Neural crest cell (in vitro differentiated cells): ENCODE results near the gene PDGFB. TPM values are rescaled to one million over a fixed set of nuclear protein-coding genes. Genes with fewer than 3 reads are reported as not detected.
A peak's percentile ranks its signal among the peaks of the same experiment; 100 is the strongest.

Experiments
- DNase-seq: peaks from one replicate; pipeline ENCODE4 v3.0.0; 2021; ENCODE audit warnings: low read depth, mixed read lengths, low spot score
- H3K27ac Mint-ChIP-seq: one replicate; pipeline ENCODE4 v1.8.0; 2021; ENCODE audit warnings: mild to moderate bottlenecking, mixed read lengths; ENCODE audit not compliant: unreplicated experiment
- H3K27me3 Mint-ChIP-seq: 2 replicates; pipeline ENCODE4 v1.8.0; 2021; ENCODE audit warnings: low read depth, mild to moderate bottlenecking, mixed read lengths
- H3K36me3 Mint-ChIP-seq: 2 replicates; pipeline ENCODE4 v1.8.0; 2021; ENCODE audit warnings: low read depth, mild to moderate bottlenecking, mixed read lengths
- H3K4me1 Mint-ChIP-seq: 2 replicates; pipeline ENCODE4 v1.8.0; 2021; ENCODE audit warnings: mixed read lengths
- H3K4me3 Mint-ChIP-seq: one replicate; pipeline ENCODE4 v1.8.0; 2021; ENCODE audit warnings: mild to moderate bottlenecking, mixed read lengths
- H3K9me3 Mint-ChIP-seq: 2 replicates; pipeline ENCODE4 v1.8.0; 2021; ENCODE audit warnings: mixed read lengths
- total RNA-seq: library from RNA; stranded (reverse); gene quantifications from 2 replicates; pipeline ENCODE4 v1.2.1, GENCODE V29; 2021
- TF ChIP-seq, protein P1 (sequence below): fragments of 200-600 bp; sonication (generic); conservative IDR thresholded peaks from 2 replicates; pipeline ENCODE4 v1.5.0; 2021; ENCODE audit warnings: antibody characterized with exemption, mild to moderate bottlenecking

PDGFB gene
- total RNA-seq, 1 donor from 2014 or later: 0.16 TPM

DNA sequence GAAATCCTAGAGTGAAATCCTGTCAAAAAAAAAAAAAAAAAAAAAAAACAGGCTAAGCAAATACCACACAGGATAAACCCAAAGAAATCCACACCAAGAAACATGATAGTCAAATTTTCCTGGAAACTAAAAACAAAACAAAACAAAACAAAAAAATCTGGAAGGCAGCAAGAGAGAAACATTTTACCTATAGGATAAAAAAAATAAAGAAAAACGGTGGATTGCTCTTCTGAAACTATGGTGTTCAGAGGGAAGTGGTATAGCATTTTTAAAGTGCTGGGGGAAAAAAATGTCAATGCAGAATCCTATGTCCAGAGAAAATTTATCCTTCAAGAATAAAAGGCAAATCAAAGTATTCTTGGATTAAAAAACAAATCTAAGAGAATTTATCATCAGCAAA, 50.7 kb downstream of the PDGFB start:
- no peaks in the 10 kb centered on the region for H3K27me3 Mint-ChIP-seq
- H3K27ac Mint-ChIP-seq: no peak overlapping the region
- peaks cover 3% of the 10 kb centered on the region for H3K36me3 Mint-ChIP-seq
- no peak overlapping the region for H3K4me3 Mint-ChIP-seq
- peaks cover 3% of the 10 kb centered on the region for H3K9me3 Mint-ChIP-seq
- H3K4me1 Mint-ChIP-seq: no peaks in the 10 kb centered on the region
- DNase-seq: no peak
- TF ChIP-seq, protein P1, sequence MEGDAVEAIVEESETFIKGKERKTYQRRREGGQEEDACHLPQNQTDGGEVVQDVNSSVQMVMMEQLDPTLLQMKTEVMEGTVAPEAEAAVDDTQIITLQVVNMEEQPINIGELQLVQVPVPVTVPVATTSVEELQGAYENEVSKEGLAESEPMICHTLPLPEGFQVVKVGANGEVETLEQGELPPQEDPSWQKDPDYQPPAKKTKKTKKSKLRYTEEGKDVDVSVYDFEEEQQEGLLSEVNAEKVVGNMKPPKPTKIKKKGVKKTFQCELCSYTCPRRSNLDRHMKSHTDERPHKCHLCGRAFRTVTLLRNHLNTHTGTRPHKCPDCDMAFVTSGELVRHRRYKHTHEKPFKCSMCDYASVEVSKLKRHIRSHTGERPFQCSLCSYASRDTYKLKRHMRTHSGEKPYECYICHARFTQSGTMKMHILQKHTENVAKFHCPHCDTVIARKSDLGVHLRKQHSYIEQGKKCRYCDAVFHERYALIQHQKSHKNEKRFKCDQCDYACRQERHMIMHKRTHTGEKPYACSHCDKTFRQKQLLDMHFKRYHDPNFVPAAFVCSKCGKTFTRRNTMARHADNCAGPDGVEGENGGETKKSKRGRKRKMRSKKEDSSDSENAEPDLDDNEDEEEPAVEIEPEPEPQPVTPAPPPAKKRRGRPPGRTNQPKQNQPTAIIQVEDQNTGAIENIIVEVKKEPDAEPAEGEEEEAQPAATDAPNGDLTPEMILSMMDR: no peak

DNA sequence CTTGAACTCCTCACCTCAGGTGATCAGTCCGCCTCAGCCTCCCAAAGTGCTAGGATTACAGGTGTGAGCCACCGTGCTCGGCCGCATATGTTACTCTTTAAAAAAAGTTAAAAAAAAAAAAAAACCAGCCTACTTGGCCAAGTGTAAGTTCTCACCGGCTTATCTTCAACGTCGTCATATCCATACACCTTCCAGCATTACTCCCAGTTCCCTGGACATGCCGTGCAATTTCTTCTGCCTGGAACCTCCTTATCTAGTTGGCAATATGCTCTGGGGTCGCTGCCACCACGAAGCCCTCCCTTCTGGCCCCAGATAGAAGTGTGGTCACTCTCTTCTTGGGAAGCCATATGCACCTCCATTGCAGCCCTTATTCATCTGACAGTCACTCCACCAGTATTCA, 56.0 kb downstream of the PDGFB start:
- Mint-ChIP-seq H3K9me3 (peaks cover 3% of the 10 kb centered on the region), H3K27me3 (no peaks in the 10 kb centered on the region), H3K4me3 (no peak overlapping the region), H3K4me1 (peaks cover 16% of the 10 kb centered on the region), H3K36me3 (peaks cover 3% of the 10 kb centered on the region), H3K27ac (no peak overlapping the region)
- DNase-seq: no peak
- TF ChIP-seq, protein P1: no peak

DNA sequence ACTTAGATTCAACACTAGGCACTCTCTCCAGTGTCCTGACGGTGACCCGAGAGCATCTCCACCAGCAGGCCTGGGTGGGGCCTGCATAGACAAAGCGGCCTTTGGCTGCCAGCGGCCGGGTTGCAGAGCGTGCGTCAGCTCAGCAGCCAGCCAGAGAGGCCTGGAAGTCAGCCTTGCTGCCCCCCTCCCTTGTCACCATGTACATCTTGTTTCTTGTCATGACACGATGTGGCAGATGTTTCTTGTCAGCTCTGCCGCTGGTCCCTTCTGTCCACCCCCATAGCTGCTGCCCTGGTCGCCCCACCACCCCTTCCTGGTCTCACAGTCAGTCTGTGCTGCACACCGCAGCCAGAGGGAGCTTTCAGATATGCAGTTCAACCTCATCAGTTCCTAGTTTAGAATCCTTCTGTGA, 59.2 kb downstream of the PDGFB start:
- Mint-ChIP-seq H3K36me3 (peaks cover 3% of the 10 kb centered on the region), H3K4me3 (no peak overlapping the region)
- TF ChIP-seq, protein P1: no peak

DNA sequence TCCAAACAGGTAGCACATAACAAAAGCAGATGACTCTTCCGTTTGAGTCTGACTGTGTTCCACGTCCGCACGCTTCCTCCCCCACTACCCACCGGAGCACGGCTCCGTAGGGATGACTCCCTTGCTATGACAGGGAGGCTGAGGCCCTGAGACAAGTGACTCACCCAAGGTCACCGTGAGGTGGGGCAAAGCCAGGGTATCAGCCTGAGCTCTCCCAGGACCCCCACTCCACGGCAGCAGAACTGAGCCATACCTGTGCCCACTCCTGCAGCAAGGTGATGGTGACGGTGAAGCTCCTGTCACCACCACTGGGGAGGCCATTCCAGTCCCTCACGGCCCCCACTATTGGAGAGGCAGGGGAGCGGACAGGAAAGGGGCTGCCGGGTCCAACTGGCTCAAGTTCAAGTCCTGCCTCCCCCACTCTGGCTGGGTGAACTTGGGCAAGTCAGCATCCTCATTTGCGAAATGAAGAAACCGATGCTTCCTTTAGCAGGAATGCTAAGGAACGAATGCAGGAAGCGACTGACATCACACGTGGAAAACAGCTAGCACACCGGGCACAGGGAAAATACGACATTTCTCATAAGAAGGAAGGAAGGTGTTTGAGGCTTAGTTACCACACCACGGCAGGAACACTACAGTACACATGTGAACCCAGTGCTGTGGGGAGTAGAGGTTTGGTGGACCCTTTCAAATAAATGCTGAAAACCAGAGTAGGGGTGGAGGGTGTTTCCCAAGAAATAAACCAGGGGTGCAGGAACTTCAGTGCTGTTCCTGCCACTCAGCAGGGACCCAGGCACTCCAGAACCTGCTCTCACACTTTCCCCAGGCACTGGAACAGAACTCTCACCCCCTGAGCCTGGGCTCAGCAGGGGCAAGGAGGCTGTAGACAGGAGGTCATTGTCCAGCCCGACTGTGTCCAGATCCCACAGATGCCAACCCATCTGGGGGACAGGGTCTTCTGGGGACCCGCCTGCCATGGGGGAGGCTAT, 59.9 kb downstream of the PDGFB start:
- H3K36me3 Mint-ChIP-seq: peaks cover 3% of the 10 kb centered on the region
- H3K27me3 Mint-ChIP-seq: no peaks in the 10 kb centered on the region
- TF ChIP-seq, protein P1: no peak
- peaks cover 3% of the 10 kb centered on the region for H3K9me3 Mint-ChIP-seq
- H3K4me1 Mint-ChIP-seq: peaks cover 16% of the 10 kb centered on the region
- H3K27ac Mint-ChIP-seq: no peak overlapping the region
- DNase-seq: no peak
- no peak overlapping the region for H3K4me3 Mint-ChIP-seq

More for the DNA sequence above, 59.2 kb downstream of the PDGFB start:
- peak; percentile 37 for DNase-seq
- H3K9me3 Mint-ChIP-seq: peaks cover 3% of the 10 kb centered on the region
- peaks cover 16% of the 10 kb centered on the region for H3K4me1 Mint-ChIP-seq
- peak overlapping the region; percentile 19 for H3K27ac Mint-ChIP-seq
- no peaks in the 10 kb centered on the region for H3K27me3 Mint-ChIP-seq

DNA sequence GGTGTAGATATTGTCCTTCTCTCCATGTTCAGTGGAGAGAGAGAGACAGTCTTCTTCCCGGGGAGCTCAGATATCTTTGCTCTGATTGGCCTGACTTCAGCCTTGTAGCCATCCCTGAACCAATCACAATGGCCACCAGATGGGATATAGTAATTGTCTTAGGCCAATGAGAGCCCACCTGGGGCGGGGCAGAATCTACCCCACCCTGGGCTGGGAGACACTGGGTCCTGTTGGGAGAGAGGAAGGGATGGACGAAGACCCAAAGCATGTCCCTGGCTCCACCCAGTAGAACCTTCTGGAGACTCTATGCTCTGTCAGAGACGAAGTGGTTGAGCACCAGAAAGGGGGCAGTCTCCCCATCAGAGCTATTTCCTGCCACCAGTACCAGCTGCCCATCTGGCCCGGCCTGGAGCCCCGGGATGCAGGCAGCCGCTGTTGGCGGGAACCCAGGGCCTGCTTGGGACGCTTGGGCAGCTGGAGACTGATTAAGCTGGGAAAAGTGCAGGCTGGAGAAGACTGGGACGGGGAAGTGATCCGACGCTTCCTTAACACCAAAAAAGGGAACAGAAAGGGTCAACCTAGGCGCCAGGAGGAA, 60.7 kb downstream of the PDGFB start:
- peaks cover 3% of the 10 kb centered on the region for H3K36me3 Mint-ChIP-seq
- H3K27ac Mint-ChIP-seq: no peak overlapping the region
- peaks cover 22% of the 10 kb centered on the region for H3K4me1 Mint-ChIP-seq
- DNase-seq: no peak
- H3K9me3 Mint-ChIP-seq: peaks cover 3% of the 10 kb centered on the region
- no peaks in the 10 kb centered on the region for H3K27me3 Mint-ChIP-seq
- TF ChIP-seq, protein P1: no peak
- no peak overlapping the region for H3K4me3 Mint-ChIP-seq
